Placental pericyte (primary cell): ENCODE results near the gene KRTAP9-4. TPM values are rescaled to one million over a fixed set of nuclear protein-coding genes. Genes with fewer than 3 reads are reported as not detected.

Source experiments
- small RNA-seq: library from RNA; depleted of rRNA; stranded (forward); fragments of <200 nt; gene quantifications from one replicate; pipeline ENCODE3, GENCODE V24; 2012; ENCODE audit warnings: low replicate concordance
- total RNA-seq: library from RNA; depleted of rRNA; stranded (reverse); fragments of >200 nt; gene quantifications from 2 replicates; pipeline ENCODE4 v1.2.3, GENCODE V29; 2012

KRTAP9-4 gene, protein sequence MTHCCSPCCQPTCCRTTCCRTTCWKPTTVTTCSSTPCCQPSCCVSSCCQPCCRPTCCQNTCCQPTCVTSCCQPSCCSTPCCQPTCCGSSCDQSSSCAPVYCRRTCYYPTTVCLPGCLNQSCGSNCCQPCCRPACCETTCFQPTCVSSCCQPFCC
- not detected in 2 replicates for total RNA-seq

DNA sequence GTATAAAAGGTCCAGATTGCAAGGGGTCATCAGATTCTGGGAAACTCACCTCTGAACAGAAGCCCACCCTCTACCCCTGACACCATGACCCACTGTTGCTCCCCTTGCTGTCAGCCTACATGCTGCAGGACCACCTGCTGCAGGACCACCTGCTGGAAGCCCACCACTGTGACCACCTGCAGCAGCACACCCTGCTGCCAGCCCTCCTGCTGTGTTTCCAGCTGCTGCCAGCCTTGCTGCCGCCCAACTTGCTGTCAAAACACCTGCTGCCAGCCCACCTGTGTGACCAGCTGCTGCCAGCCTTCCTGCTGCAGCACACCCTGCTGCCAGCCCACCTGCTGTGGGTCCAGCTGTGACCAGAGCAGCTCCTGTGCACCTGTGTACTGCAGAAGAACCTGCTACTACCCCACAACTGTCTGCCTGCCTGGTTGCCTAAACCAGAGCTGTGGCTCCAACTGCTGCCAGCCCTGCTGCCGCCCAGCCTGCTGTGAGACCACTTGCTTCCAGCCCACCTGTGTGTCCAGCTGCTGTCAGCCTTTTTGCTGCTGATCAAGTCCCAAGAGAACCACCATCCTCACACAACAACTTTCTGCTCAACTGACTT, at the start of gene KRTAP9-4:
Gene KRTAP9-4, plus strand, starts transcription at position 51 of the 604 bp plus-strand sequence. Its CDS starts 34 bp downstream, at position 85.

DNA sequence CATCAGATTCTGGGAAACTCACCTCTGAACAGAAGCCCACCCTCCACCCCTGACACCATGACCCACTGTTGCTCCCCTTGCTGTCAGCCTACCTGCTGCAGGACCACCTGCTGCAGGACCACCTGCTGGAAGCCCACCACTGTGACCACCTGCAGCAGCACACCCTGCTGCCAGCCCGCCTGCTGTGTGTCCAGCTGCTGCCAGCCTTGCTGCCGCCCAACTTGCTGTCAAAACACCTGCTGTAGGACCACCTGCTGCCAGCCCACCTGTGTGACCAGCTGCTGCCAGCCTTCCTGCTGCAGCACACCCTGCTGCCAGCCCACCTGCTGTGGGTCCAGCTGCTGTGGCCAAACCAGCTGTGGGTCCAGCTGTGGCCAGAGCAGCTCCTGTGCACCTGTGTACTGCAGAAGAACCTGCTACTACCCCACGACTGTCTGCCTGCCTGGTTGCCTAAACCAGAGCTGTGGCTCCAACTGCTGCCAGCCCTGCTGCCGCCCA, 22.8 kb upstream of the KRTAP9-4 start, which contains the start of gene KRTAP9-2:
Gene KRTAP9-2, plus strand, starts transcription at position 51 of the 498 bp plus-strand sequence. Its CDS starts 7 bp downstream, at position 58.

DNA sequence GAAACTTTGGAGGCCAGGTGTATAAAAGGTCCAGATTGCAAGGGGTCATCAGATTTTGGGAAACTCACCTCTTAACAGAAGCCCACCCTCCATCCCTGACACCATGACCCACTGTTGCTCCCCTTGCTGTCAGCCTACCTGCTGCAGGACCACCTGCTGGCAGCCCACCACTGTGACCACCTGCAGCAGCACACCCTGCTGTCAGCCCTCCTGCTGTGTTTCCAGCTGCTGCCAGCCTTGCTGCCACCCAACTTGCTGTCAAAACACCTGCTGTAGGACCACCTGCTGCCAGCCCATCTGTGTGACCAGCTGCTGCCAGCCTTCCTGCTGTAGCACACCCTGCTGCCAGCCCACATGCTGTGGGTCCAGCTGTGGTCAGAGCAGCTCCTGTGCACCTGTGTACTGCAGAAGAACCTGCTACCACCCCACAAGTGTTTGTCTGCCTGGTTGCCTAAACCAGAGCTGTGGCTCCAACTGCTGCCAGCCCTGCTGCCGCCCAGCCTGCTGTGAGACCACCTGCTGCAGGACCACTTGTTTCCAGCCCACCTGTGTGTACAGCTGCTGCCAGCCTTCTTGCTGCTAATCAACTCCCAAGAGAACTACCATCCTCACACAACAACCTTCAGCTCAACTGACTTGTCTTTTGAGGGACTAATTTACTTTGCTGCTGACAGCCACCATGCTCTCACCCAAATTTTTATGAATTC, 16.9 kb upstream of the KRTAP9-4 start, which contains the start of gene KRTAP9-3:
Gene KRTAP9-3, plus strand, starts transcription at position 51 of the 707 bp plus-strand sequence. Its CDS starts 53 bp downstream, at position 104.

DNA sequence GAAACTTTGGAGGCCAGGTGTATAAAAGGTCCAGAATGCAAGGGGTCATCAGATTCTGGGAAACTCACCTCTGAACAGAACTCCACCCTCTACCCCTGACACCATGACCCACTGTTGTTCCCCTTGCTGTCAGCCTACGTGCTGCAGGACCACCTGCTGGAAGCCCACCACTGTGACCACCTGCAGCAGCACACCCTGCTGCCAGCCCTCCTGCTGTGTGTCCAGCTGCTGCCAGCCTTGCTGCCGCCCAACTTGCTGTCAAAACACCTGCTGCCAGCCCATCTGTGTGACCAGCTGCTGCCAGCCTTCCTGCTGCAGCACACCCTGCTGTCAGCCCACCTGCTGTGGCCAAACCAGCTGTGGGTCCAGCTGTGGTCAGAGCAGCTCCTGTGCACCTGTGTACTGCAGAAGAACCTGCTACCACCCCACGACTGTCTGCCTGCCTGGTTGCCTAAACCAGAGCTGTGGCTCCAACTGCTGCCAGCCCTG, 11.5 kb upstream of the KRTAP9-4 start, which contains the start of gene KRTAP9-8:
Gene KRTAP9-8, plus strand, starts transcription at position 51 of the 489 bp plus-strand sequence. Its CDS starts 53 bp downstream, at position 104.

DNA sequence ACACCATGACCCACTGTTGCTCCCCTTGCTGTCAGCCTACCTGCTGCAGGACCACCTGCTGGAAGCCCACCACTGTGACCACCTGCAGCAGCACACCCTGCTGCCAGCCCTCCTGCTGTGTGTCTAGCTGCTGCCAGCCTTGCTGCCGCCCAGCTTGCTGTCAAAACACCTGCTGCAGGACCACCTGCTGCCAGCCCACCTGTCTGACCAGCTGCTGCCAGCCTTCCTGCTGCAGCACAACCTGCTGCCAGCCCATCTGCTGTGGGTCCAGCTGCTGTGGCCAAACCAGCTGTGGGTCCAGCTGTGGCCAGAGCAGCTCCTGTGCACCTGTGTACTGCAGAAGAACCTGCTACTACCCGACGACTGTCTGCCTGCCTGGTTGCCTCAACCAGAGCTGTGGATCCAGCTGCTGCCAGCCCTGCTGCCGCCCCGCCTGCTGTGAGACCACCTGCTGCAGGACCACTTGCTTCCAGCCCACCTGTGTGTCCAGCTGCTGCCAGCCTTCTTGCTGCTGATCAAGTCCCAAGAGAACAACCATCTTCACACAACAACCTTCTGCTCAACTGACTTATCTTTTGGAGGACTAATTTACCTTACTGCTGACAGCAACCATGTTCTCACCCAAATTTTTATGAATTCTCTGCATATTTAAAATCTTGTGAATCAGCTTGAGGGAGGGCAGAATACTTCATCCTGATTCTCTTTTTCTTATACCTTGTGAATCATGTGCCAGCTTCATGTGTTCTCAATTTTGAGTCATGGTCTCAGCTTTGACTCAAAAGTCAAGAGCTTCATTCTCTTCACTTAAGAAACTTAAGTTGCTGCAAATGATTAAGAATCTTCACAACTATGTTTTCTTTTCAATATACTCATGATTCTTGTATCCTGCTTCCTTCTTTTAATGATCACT, 6.1 kb downstream of the KRTAP9-4 start, which contains the start of gene KRTAP9-9:
Gene KRTAP9-9, plus strand, starts transcription at position 4 of the 910 bp plus-strand sequence.

DNA sequence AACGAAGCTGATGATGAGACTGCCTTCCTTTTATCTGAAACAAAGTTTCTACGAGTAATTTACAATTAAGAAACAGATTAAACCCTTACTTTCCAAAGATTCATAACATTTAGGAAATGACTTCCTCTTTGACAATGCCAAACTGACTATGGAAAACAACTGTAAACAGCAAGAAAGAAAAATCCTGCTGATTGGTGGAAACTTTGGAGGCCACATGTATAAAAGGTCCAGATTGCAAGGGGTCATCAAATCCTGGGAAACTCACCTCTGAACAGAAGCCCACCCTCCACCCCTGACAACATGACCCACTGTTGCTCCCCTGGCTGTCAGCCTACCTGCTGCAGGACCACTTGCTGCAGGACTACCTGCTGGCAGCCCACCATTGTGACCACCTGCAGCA, 15.6 kb downstream of the KRTAP9-4 start, which contains the start of gene KRTAP9-6:
Gene KRTAP9-6, plus strand, starts transcription at position 301 of the 400 bp plus-strand sequence. Its CDS starts 0 bp downstream, at position 301.

DNA sequence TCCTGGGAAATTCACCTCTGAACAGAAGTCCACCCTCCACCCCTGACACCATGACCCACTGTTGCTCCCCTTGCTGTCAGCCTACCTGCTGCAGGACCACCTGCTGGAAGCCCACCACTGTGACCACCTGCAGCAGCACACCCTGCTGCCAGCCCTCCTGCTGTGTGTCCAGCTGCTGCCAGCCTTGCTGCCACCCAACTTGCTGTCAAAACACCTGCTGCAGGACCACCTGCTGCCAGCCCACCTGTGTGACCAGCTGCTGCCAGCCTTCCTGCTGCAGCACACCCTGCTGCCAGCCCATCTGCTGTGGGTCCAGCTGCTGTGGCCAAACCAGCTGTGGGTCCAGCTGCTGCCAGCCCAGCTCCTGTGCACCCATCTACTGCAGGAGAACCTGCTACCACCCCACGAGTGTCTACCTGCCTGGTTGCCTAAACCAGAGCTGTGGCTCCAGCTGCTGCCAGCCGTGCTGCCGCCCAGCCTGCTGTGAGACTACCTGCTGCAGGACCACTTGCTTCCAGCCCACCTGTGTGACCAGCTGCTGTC, 26.2 kb downstream of the KRTAP9-4 start, which contains the start of gene KRTAP9-7:
Gene KRTAP9-7, plus strand, starts transcription at position 51 of the 543 bp plus-strand sequence. Its CDS starts 0 bp downstream, at position 51.

Small RNA genes lying within 50 kb of the gene (small RNA-seq; reads per million reads assigned to genes)
- not detected for gene KRTAP9-10P

Other genes starting within 250 kb of the KRTAP9-4 start
- not detected in 2 replicates for gene KRTAP3-2, start 249.8 kb upstream of the KRTAP9-4 start, total RNA-seq
- not detected in 2 replicates for gene KRTAP3-1, start 240.6 kb upstream of the KRTAP9-4 start, total RNA-seq
- 1.5 and 14.2 TPM in 2 replicates for gene KRTAP1-5, start 222.5 kb upstream of the KRTAP9-4 start, total RNA-seq
- gene KRTAP1-4, start 219.5 kb upstream of the KRTAP9-4 start, total RNA-seq: not detected in 2 replicates
- not detected in 2 replicates for gene KRTAP1-3, start 214.8 kb upstream of the KRTAP9-4 start, total RNA-seq
- not detected in 2 replicates for gene KRTAP1-1, start 208.2 kb upstream of the KRTAP9-4 start, total RNA-seq
- gene KRTAP2-1, start 202.4 kb upstream of the KRTAP9-4 start, total RNA-seq: not detected in 2 replicates
- not detected in 2 replicates for gene KRTAP2-2, start 194.5 kb upstream of the KRTAP9-4 start, total RNA-seq
- gene KRTAP2-3, start 189.6 kb upstream of the KRTAP9-4 start, total RNA-seq: 0.72 TPM in 1 of 2 replicates, not detected in the other
- gene KRTAP2-4, start 183.8 kb upstream of the KRTAP9-4 start, total RNA-seq: not detected in 2 replicates
- gene KRTAP4-7, start 165.5 kb upstream of the KRTAP9-4 start, total RNA-seq: not detected in 2 replicates
- gene KRTAP4-8, start 151.5 kb upstream of the KRTAP9-4 start, total RNA-seq: not detected in 2 replicates
- gene KRTAP4-16, start 147.5 kb upstream of the KRTAP9-4 start, total RNA-seq: not detected in 2 replicates
- not detected in 2 replicates for gene KRTAP4-9, start 144.3 kb upstream of the KRTAP9-4 start, total RNA-seq
- not detected in 2 replicates for gene KRTAP4-11, start 131.3 kb upstream of the KRTAP9-4 start, total RNA-seq
- not detected in 2 replicates for gene KRTAP4-12, start 125.5 kb upstream of the KRTAP9-4 start, total RNA-seq
- gene KRTAP4-6, start 109.1 kb upstream of the KRTAP9-4 start, total RNA-seq: not detected in 2 replicates
- not detected in 2 replicates for gene KRTAP4-5, start 99.9 kb upstream of the KRTAP9-4 start, total RNA-seq
- gene KRTAP4-4, start 88.9 kb upstream of the KRTAP9-4 start, total RNA-seq: not detected in 2 replicates
- gene KRTAP4-3, start 81.5 kb upstream of the KRTAP9-4 start, total RNA-seq: not detected in 2 replicates
- gene KRTAP4-2, start 71.5 kb upstream of the KRTAP9-4 start, total RNA-seq: not detected in 2 replicates
- not detected in 2 replicates for gene KRTAP4-1, start 64.8 kb upstream of the KRTAP9-4 start, total RNA-seq
- not detected in 2 replicates for gene KRTAP9-1, start 59.8 kb upstream of the KRTAP9-4 start, total RNA-seq
- gene KRTAP9-2, start 23.0 kb upstream of the KRTAP9-4 start, total RNA-seq: not detected in 2 replicates
- gene KRTAP9-3, start 17.2 kb upstream of the KRTAP9-4 start, total RNA-seq: not detected in 2 replicates
- not detected in 2 replicates for gene KRTAP9-8, start 11.7 kb upstream of the KRTAP9-4 start, total RNA-seq
- not detected in 2 replicates for gene KRTAP9-9, start 5.7 kb downstream of the KRTAP9-4 start, total RNA-seq
- not detected in 2 replicates for gene KRTAP9-6, start 15.7 kb downstream of the KRTAP9-4 start, total RNA-seq
- not detected in 2 replicates for gene KRTAP9-7, start 26.0 kb downstream of the KRTAP9-4 start, total RNA-seq
- not detected in 2 replicates for gene KRTAP29-1, start 53.2 kb downstream of the KRTAP9-4 start, total RNA-seq
- gene KRTAP16-1, start 59.6 kb downstream of the KRTAP9-4 start, total RNA-seq: not detected in 2 replicates
- not detected in 2 replicates for gene KRTAP17-1, start 66.0 kb downstream of the KRTAP9-4 start, total RNA-seq
- not detected in 2 replicates for gene KRT33A, start 101.1 kb downstream of the KRTAP9-4 start, total RNA-seq
- not detected in 2 replicates for gene KRT33B, start 120.1 kb downstream of the KRTAP9-4 start, total RNA-seq
- 2.2 and 4.7 TPM in 2 replicates for gene KRT34, start 132.6 kb downstream of the KRTAP9-4 start, total RNA-seq
- gene KRT31, start 147.9 kb downstream of the KRTAP9-4 start, total RNA-seq: not detected in 2 replicates
- not detected in 2 replicates for gene KRT37, start 174.9 kb downstream of the KRTAP9-4 start, total RNA-seq
- gene KRT38, start 191.3 kb downstream of the KRTAP9-4 start, total RNA-seq: under 0.01 TPM in 1 of 2 replicates, not detected in the other
- gene KRT32, start 217.7 kb downstream of the KRTAP9-4 start, total RNA-seq: not detected in 2 replicates
- not detected in 2 replicates for gene KRT35, start 231.5 kb downstream of the KRTAP9-4 start, total RNA-seq
- gene KRT36, start 240.2 kb downstream of the KRTAP9-4 start, total RNA-seq: 0.22 TPM in 1 of 2 replicates, not detected in the other